ENCODE data around the gene ST3GAL3.

GRCh38 chr1:43812579-43812978 lies 105.2 kb downstream of the ST3GAL3 start:
- no peak for TF ChIP-seq CTCF (IDR thresholded peaks at IDR 0.05)
- TF ChIP-seq EP300 (IDR thresholded peaks at IDR 0.05) = no peak
- TF ChIP-seq POLR2A (IDR thresholded peaks at IDR 0.05) = no peak
